ENCODE measurements around the gene PHACTR1. TPM values are rescaled to one million over a fixed set of nuclear protein-coding genes. Genes with fewer than 3 reads are reported as not detected.
A peak's percentile ranks its signal among the peaks of the same experiment; 100 is the strongest.

The PHACTR1 gene
- total RNA-seq, 1 donor from 2014 or later: 8.5 TPM

- no peaks in the 10 kb centered on the region for H3K79me2 ChIP-seq (ENCODE audit: insufficient read depth, low read length)
- H3K4me2 ChIP-seq (ENCODE audit: low read length): no peak overlapping the region
- H3K27me3 ChIP-seq (ENCODE audit: insufficient read depth, low read length): peaks cover 51% of the 10 kb centered on the region
- FAIRE-seq (no peak), DNase-seq (ENCODE audit: low read depth) (no peak)
- Mint-ChIP-seq H3K36me3 (ENCODE audit: low read depth, unreplicated experiment) (no peaks in the 10 kb centered on the region), H3K27me3 (ENCODE audit: low read depth, unreplicated experiment) (peaks cover 52% of the 10 kb centered on the region), H3K9me3 (ENCODE audit: unreplicated experiment) (no peaks in the 10 kb centered on the region), H3K4me1 (ENCODE audit: low read depth, unreplicated experiment) (peaks cover 2% of the 10 kb centered on the region), H3K4me3 (ENCODE audit: unreplicated experiment) (no peak overlapping the region), H3K27ac (ENCODE audit: unreplicated experiment) (no peak overlapping the region)
- H2AFZ ChIP-seq (ENCODE audit: low read depth, low read length): no peak overlapping the region
- TF ChIP-seq EZH2 (IDR thresholded peaks at IDR 0.05; ENCODE audit: insufficient read depth, low read length): no peak
- no peak for TF ChIP-seq CTCF (IDR thresholded peaks at IDR 0.05; ENCODE audit: insufficient read depth, low read depth, low read length)
- peaks cover 2% of the 10 kb centered on the region for H3K4me1 ChIP-seq (ENCODE audit: insufficient read depth, low read length)
- H3K36me3 ChIP-seq (ENCODE audit: insufficient read depth, low read length): no peaks in the 10 kb centered on the region
- H3K27ac ChIP-seq (ENCODE audit: low read depth, low read length): no peak overlapping the region
- H3K9ac ChIP-seq (ENCODE audit: low read length): no peak overlapping the region
- no peaks in the 10 kb centered on the region for H3K9me3 ChIP-seq (ENCODE audit: insufficient read depth, low read depth, low read length)
- H4K20me1 ChIP-seq (ENCODE audit: insufficient read depth, low read length): no peaks in the 10 kb centered on the region
- H3K4me3 ChIP-seq (ENCODE audit: insufficient read depth, low read depth, low read length): no peak overlapping the region
Observed at GRCh38 chr6:13011612-13012146, 295.1 kb downstream of the PHACTR1 start.

GRCh38 chr6:13012296-13012695 lies 295.7 kb downstream of the PHACTR1 start:
- peaks cover 2% of the 10 kb centered on the region for H3K4me1 Mint-ChIP-seq (ENCODE audit: low read depth, unreplicated experiment)
- Histone ChIP-seq H3K27ac (ENCODE audit: low read depth, low read length) (no peak overlapping the region), H3K4me3 (ENCODE audit: insufficient read depth, low read depth, low read length) (no peak overlapping the region), H3K4me2 (ENCODE audit: low read length) (no peak overlapping the region), H3K79me2 (ENCODE audit: insufficient read depth, low read length) (no peaks in the 10 kb centered on the region), H3K27me3 (ENCODE audit: insufficient read depth, low read length) (peaks cover 51% of the 10 kb centered on the region), H3K9ac (ENCODE audit: low read length) (no peak overlapping the region), H4K20me1 (ENCODE audit: insufficient read depth, low read length) (no peaks in the 10 kb centered on the region), H3K36me3 (ENCODE audit: insufficient read depth, low read length) (no peaks in the 10 kb centered on the region), H2AFZ (ENCODE audit: low read depth, low read length) (no peak overlapping the region), H3K9me3 (ENCODE audit: insufficient read depth, low read depth, low read length) (no peaks in the 10 kb centered on the region), H3K4me1 (ENCODE audit: insufficient read depth, low read length) (no peaks in the 10 kb centered on the region)
- peak overlapping the region; percentile 21 for H3K4me3 Mint-ChIP-seq (ENCODE audit: unreplicated experiment)
- peaks cover 52% of the 10 kb centered on the region for H3K27me3 Mint-ChIP-seq (ENCODE audit: low read depth, unreplicated experiment)
- no peak overlapping the region for H3K27ac Mint-ChIP-seq (ENCODE audit: unreplicated experiment)
- no peak for DNase-seq (ENCODE audit: low read depth)
- no peaks in the 10 kb centered on the region for H3K36me3 Mint-ChIP-seq (ENCODE audit: low read depth, unreplicated experiment)
- TF ChIP-seq EZH2 (IDR thresholded peaks at IDR 0.05; ENCODE audit: insufficient read depth, low read length) (no peak), CTCF (IDR thresholded peaks at IDR 0.05; ENCODE audit: insufficient read depth, low read depth, low read length) (no peak)
- no peaks in the 10 kb centered on the region for H3K9me3 Mint-ChIP-seq (ENCODE audit: unreplicated experiment)
- FAIRE-seq: no peak

GRCh38 chr6:13012977-13013680 lies 296.6 kb downstream of the PHACTR1 start:
- Histone ChIP-seq H2AFZ (ENCODE audit: low read depth, low read length) (peak overlapping the region; percentile 38), H3K36me3 (ENCODE audit: insufficient read depth, low read length) (no peaks in the 10 kb centered on the region), H3K4me1 (ENCODE audit: insufficient read depth, low read length) (no peaks in the 10 kb centered on the region), H3K27me3 (ENCODE audit: insufficient read depth, low read length) (peaks cover 51% of the 10 kb centered on the region), H3K9me3 (ENCODE audit: insufficient read depth, low read depth, low read length) (no peaks in the 10 kb centered on the region), H3K4me3 (ENCODE audit: insufficient read depth, low read depth, low read length) (peak overlapping the region; percentile 42), H3K4me2 (ENCODE audit: low read length) (peak overlapping the region; percentile 87), H4K20me1 (ENCODE audit: insufficient read depth, low read length) (no peaks in the 10 kb centered on the region), H3K79me2 (ENCODE audit: insufficient read depth, low read length) (no peaks in the 10 kb centered on the region), H3K9ac (ENCODE audit: low read length) (no peak overlapping the region), H3K27ac (ENCODE audit: low read depth, low read length) (no peak overlapping the region)
- H3K27me3 Mint-ChIP-seq (ENCODE audit: low read depth, unreplicated experiment): peaks cover 52% of the 10 kb centered on the region
- H3K36me3 Mint-ChIP-seq (ENCODE audit: low read depth, unreplicated experiment): no peaks in the 10 kb centered on the region
- H3K9me3 Mint-ChIP-seq (ENCODE audit: unreplicated experiment): no peaks in the 10 kb centered on the region
- TF ChIP-seq EZH2 (IDR thresholded peaks at IDR 0.05; ENCODE audit: insufficient read depth, low read length) (no peak), CTCF (IDR thresholded peaks at IDR 0.05; ENCODE audit: insufficient read depth, low read depth, low read length) (no peak)
- DNase-seq (ENCODE audit: low read depth) (no peak), FAIRE-seq (no peak)
- H3K4me3 Mint-ChIP-seq (ENCODE audit: unreplicated experiment): peak overlapping the region; percentile 89
- no peak overlapping the region for H3K27ac Mint-ChIP-seq (ENCODE audit: unreplicated experiment)
- H3K4me1 Mint-ChIP-seq (ENCODE audit: low read depth, unreplicated experiment): peaks cover 2% of the 10 kb centered on the region

Data from astrocyte (in vitro differentiated cells and primary cell).